GM18520 (cell line): ENCODE results near the gene ABCB1.
"Not testable (repeated sequence)": the region's sequence is repeated elsewhere in the genome, so short reads cannot be mapped to it uniquely, and the experiment has no call there.

Experiments used
- ATAC-seq: cut with Tn5 transposase; IDR thresholded peaks from one replicate; pipeline ENCODE4 v1.9.1; 2021; ENCODE audit not compliant: unreplicated experiment

Gene ABCB1

DNA sequence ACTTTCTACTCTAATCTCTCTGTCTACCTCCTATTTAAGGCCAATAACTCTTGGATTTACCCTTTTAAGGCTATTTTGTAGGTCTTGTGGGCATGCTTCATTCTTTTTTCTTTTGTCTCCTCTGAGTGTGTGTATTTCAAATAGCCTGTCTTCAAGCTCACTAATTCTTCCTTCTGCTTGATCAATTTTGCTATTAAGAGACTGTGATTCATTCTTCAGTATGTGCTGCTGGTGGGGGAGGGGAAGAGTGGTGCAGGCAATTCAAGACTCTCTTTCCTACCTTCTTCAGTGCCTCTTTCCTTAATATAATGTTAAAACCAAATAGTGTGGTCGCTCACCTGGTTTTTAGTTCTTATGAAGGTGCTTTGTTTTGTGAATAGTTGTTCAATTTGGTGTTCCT is 20.0 kb downstream of the ABCB1 start:
- ATAC-seq = no peak

DNA sequence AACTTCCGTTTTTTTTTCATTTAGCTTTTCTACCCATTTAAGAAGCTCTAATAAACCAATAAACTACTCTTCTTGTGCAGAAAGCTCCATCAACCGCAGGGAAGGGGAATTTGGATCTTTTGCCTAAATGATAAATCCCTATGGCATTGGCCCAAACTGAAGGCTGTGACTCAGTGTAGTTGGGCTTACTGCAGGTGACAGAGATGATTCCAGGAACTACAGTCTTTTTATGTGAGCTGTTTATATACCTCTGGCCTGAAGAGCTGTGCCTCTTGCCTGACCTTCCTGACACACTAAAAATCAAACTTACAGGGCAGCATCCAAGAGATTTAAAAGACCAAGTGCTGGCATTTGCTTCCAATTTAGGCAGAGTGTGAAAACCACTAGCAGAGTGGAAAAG is 25.2 kb downstream of the ABCB1 start:
- ATAC-seq = no peak

DNA sequence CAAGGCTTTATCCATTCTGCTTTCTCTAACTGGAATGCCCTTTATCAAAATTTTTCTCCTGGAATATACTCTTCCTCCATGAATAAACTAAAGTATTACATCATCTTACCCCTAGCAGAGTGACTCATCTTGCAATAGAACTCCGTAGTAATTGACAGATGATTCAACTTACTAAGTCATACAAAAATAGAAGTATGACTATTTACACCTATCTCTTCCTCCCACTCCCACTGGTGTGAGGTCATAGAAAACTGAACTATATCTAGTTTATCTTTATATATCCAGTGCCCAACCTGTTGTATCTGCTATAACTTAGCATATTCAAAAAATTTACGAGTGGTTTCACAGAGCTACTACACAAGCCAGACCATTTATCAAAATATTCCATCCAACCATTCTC is 26.1 kb downstream of the ABCB1 start:
- peak; percentile 63 for ATAC-seq

DNA sequence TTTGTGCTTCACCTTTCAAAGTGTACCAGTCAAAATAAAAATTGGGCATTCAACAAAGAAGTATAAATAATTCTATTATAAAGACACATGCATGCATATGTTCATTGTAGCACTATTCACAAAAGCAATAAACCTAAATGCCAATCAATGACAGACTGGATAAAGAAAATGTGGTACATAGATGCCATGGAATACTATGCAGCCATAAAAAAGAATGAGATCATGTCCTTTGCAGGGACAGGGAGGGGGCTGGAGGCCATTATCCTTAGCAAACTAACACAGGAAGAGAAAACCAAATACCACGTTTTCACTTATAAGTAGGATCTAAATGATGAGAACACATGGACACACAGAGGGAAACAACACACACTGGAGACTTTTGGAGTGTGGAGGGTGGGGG is 28.2 kb downstream of the ABCB1 start:
- ATAC-seq = not testable (repeated sequence)

DNA sequence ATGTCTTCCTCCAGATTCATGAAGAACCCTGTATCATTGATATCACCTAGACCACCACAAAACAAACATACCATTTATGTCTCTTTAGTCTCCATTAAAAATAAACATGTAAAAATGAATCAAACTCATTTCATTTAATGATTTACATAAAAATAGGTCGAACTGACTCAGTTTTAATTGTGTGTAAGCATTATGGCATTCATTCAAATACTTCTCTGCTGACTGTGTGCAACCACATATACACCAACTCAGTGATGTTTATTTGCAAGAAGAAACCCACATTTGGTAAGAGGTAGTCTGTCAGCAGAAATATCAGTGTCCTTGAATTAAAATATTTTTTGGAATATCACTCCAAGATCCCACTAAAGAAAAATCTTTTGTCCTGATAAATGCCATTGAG is 30.5 kb downstream of the ABCB1 start:
- no peak for ATAC-seq

DNA sequence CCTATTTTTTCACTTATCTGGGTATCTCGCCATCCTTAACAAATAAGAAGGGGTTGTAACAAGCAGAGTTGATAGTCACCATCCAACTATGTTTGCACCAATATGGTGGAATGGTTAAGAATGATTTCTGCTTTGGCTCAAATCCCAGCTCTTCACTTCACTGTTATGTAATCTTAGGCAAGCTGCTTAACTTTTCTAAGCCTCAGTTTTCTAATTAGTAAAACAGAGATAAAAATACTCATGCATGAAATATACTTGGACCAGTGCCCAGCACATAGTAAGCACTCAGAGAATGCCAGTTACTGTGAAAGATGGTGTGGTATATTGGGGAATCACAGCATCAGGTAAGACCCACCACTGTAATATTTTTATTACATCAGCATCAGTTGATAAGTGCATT is 33.6 kb downstream of the ABCB1 start:
- ATAC-seq = no peak

DNA sequence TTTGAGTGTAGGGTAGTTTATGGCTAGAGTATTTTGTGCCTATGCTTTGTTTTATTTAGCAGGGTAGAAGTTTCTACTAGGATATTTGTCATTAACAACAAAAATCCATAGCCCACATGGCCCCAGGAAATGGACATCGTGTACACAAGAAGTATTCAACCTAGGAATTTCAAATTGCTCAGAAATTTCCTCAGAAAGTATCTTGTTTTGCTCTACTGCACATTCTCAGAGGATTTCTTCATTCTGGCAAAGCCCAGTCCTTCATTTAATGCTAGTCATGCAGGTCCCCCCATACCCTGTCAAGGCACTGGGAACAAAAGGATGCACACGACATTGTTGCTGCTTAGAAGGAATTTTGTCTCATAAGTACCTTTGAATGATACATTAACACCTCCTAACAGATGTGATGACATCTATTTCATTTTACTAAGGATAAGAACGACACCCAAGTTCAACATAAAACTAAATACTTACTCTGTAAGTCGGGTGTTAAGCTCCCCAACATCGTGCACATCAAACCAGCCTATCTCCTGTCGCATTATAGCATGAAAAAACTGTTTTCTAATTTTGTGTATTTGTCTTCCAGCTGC is 34.3 kb downstream of the ABCB1 start:
- no peak for ATAC-seq

DNA sequence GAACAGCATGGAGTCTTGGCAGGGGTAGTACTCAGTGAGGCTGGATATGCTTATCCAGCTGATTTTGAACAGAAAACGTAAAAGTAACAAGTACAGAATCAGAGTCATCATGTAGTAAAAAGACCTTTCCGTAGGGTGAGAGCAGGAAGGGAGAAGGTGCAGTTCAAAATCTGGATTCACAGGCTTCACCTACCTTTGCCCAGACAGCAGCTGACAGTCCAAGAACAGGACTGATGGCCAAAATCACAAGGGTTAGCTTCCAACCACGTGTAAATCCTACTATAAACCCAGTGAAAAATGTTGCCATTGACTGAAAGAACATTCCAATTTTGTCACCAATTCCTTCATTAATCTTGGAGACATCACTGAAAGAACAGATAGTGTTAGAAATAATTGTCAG is 34.8 kb downstream of the ABCB1 start:
- no peak for ATAC-seq

DNA sequence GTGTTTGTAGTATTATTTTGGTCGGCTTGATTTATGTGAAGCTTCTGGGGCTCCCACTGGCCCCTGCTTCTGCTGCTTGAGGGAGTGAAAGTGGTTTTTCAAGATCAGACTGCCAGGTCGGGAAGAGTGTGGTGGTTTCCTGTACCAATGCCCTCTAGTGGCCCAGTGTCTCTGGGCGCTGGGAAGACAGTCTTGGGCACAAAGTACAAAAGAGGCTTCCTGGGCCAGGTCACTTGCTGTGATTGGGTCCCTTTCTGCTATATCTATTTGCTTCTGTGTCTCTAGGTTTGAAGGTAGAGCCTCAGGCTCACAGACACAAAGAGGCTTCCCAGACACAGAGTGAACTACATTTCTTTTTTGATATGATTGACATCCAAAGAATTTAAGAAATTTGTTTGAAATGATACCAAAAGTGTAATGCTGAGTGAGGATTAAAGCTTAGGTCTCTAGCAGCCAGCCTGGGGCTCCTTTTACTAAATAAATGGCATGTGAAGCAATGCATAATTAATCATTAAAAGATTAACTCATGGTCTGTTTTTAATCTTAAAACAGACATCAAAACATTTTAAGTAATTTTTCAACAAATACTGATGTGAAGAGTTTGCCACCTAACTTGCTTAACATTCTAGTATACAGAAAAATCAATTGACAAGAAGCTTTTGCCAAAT is 36.3 kb downstream of the ABCB1 start:
- ATAC-seq = peak; percentile 56

DNA sequence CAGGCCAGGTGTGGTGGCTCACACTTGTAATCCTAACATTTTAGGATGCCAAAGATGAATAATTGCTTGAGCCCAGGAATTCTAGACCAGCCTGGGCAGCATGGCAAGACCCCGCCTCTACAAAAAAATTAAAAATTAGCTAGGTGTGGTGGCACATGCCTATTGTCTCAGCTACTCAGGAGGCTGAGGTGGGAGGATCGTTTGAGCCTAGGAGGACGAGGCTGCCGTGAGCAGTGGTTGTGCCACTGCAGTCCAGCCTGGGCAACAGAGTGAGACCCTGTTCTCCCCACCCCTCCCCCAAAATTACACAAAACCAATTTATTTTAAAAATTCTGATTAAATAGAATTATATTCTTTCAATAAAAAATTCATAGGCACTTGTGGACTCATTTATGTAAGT is 39.0 kb downstream of the ABCB1 start:
- no peak for ATAC-seq

DNA sequence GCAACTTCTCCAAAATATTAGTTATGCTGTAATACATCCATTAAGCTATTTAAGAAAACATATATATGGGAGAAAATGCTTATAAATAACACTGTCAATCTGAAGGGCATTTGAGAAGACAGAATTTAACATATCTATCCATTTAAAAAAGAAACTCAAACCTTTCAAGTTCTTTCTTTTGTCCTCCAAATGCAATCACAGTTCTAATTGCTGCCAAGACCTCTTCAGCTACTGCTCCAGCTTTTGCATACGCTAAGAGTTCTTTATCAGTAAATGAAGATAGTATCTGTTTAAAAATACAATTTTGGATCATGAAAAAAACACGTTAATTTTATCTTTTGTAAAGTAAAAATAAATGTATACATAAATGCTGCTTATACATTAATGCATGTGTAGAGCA is 39.6 kb downstream of the ABCB1 start:
- no peak for ATAC-seq

DNA sequence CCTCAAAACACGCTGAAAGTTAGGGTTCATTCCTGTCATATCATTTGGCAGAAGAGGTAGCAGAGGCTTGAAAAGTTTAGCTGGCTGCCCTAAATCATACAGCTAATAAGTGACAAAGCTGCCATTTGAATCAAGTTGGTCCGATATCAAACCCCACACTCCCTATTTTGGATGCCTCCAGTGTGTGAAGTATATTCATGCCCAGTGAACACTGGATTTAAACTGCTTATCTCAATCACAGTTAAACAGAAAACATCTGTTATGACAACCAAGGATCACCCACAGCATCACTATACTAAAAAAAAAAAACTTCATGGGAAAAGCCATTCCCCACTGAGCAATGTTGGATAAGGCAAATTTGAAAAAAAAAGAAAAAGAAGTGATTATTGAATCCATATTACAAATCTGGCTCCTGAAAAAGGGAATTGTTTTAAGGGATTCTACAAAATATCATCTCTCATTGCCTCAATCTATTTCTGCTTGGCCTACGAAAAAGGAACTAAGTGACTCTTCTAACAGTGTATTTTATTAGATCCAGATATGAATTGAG is 48.3 kb downstream of the ABCB1 start:
- ATAC-seq = no peak

DNA sequence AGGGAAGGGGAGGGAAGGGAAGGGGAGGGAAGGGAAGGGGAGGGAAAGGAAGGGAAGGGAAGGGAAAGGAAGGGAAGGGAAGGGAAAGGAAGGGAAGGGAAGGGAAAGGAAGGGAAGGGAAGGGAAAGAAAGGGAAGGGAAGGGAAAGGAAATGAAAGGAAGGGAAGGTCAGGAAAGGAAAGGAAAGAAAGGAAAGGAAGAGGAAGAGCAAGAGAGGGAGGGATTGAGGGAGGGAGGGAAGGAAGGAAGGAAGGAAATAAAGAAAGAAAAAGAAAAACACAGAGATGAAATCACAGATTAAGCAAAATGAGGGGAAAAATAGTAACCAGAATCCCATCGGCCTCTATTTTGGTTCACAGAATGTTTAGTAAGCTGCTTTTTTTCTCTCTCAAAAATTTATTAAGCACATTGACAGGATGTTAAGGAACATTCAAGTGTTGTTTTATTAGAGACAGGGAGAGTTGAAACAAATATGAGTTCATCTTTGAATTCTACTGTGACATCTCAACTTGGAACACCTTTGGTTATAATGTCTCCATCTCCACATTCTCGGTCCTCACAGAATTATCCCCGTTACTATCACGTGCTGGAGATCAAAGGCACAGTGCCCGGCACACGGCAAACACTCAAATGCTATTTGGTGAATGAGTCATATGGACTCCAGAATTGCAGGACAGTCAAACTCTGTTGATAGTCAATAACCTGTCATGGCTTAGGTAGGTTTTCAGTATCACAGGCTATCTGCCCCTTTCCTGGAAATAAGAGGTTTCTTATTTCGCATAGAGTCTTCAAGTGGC is 52.4 kb downstream of the ABCB1 start:
- ATAC-seq = no peak

DNA sequence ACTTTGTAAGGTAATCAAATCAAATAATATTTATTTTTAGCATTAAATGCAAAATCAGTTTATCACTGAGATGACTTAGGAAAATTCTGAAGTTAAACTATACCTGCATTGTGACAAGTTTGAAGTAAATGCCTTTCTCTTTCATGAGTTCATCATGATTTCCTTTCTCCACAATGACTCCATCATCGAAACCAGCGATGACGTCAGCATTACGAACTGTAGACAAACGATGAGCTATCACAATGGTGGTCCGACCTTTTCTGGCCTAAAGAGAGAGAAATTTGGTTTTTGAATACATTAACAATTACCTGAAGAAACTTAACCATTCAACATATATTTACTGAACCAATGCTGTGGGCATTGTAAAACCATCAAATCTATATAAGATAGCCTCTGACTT is 54.9 kb downstream of the ABCB1 start:
- no peak for ATAC-seq

DNA sequence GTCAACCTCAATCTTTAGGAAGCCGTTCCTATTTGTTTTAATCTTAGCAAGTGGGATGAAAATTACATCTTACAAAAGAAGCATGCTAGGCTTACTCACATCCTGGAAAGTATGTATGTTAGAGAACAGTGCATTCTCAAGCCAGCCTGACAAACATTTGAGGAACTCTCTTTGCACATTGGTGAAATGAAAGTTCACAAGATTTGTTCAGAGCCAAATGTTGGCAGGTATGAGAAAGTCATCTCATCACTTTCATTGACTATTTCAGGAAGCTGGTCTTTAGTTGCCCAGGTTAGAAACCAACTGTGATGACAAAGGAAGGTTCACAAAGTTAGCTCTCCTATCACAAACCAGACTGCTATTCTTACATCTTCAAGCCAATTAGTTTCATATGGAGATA is 57.1 kb downstream of the ABCB1 start:
- ATAC-seq = peak; percentile 58

DNA sequence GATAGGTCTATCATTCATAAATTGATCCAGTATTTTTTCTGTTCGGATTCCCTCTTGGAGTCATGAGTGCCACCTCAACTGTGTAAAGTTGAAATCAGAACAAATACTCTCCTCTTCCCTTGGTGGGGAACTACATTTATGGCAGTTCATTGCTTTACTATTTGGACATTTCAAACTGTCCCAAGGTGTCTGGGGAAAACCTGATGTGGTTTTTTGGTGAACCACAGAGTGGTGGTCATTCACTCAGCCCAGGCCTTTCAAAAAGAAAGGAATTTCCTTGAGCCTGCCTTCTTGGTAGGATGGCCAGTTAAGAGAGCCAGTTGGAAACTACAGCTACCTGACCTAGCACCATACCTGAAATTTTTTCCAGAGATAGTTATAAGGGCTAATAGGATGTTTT is 59.0 kb downstream of the ABCB1 start:
- no peak for ATAC-seq

DNA sequence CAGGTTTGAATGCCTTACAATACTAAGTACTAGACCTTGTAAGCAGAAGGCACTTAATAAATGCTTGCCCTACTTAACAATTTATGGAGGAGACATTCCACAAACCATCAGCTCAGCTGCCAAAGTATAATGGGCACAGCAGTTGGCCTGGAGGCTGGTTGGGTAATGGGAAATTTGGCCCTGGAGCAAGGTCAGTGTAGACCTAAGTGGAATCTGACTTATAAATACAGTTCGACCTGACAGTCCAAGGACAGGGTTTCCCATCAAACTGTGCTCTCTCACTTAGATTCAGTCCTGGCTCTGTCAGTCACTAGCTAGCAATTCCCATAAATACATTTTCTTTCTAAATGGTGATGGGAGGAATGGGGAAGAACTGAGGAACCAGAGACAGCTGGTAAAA is 62.6 kb downstream of the ABCB1 start:
- ATAC-seq = no peak

DNA sequence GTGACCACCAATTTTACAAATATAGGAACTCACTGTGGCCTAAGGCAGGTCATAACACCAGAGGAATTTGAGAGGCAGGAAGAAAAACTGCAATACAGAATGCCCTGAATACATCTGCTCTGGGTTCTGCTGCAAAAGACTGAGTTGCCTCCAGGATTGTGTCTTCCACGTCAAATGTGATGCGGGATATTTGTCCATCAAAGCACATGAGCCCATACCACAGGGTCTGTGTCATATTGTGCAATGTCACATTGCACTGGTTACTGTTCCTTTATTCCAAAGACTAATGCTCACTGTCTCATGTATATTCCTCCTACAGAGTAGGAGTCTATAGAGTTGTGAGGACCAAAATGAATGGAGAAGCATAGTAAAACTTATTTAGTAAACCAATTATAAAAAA is 66.6 kb downstream of the ABCB1 start:
- ATAC-seq = no peak

DNA sequence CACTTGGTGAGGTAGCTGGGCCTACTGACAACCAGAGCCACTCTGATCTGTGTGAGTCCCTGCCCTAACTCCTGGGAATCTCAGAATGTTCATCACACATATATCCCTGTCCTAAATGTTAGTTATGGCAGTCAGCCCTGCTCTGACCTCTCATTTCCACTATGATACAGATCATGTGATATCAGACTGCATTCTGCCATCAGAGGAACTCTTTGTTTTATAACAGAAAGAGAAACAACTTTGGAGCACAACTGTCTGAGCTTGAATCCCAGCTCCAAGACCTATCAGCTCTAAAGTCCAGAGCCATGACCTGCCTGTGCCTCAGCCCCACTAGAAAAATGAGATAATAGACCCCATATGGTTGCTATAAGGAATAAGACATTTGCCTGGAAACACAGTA is 70.6 kb downstream of the ABCB1 start:
- ATAC-seq = no peak

DNA sequence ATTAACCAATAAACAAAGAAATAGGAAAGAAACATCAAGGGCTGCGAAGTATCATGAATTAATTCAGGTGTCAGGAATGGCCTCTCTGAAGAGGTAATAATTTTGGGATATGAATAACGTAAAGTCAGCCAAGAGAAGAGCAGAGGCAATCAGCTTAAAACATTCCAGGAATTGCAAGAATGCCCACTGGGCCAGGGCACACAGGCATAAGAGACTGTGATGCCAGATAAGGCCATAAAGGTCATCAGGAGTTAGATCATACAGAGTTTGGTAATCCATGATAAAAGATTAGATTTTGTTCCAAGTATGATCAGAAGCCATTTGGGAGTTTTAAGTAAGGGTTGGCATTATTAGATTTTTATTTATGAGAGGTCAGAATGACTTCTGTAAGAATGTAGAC is 72.0 kb downstream of the ABCB1 start:
- no peak for ATAC-seq

DNA sequence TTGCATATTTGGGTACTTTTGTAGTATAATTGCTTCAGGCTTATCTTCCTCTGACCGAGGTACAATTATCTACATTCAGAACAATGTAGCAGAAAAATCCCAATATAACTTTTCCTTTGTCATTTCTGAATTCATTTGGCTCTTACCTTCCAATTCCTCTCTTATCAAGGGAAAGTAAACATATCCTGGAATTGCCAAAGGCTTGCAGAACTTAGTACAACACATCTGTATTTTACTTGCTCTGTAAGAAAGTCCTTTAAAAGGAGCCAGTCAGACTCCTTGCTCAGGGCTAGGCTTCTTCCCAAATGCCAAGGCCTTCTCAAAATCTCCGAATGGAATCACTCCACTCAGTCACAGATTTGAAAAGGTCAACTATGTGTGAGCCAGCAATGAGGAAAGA is 81.9 kb downstream of the ABCB1 start:
- no peak for ATAC-seq

DNA sequence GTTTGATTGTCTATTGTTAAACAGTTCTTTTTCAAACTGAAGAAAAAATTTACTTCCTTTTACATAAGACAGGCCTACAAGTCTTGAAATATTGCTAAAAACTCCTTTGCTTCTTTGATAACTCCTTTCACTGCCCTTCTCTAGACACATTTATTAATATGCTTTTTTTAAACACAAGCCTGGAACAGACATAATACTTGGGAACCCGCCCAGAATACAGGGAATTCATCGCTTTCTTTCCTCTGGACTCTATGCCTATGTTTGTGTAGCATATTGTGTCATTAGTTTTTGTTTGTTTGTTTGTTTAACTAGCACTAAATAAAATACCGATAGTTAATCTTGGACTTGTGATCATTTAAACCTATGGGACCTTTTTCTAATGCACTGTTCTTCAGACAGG is 82.8 kb downstream of the ABCB1 start:
- no peak for ATAC-seq
